DOHH2 (cell line): ENCODE results near the gene METTL22.

ENCODE experiments used
- H3F3A ChIP-seq: fragments of 200-600 bp; sonication (generic), shearing (Covaris generic); 2 replicates; pipeline ENCODE4 v1.6.0; 2016; ENCODE audit warnings: antibody characterized with exemption, mild to moderate bottlenecking; ENCODE audit not compliant: control insufficient read depth, insufficient read depth
- H3K27ac ChIP-seq: fragments of 200-600 bp; sonication (generic); 2 replicates; pipeline ENCODE4 v1.5.1; 2014; ENCODE audit warnings: low read depth, mild to moderate bottlenecking, low read length, moderate library complexity
- H3K27me3 ChIP-seq: fragments of 200-600 bp; sonication (generic); 2 replicates; pipeline ENCODE4 v1.6.1; 2014; ENCODE audit warnings: mild to moderate bottlenecking, low read length, mixed read lengths; ENCODE audit not compliant: control insufficient read depth
- H3K36me3 ChIP-seq: fragments of 200-600 bp; sonication (generic); 2 replicates; pipeline ENCODE4 v1.6.1; 2014; ENCODE audit warnings: mild to moderate bottlenecking, low read length, moderate library complexity, mixed read lengths; ENCODE audit not compliant: control insufficient read depth
- H3K4me1 ChIP-seq: fragments of 200-600 bp; sonication (generic); 2 replicates; pipeline ENCODE4 v1.6.1; 2014; ENCODE audit warnings: mild to moderate bottlenecking, low read length, mixed read lengths; ENCODE audit not compliant: control insufficient read depth
- H3K4me2 ChIP-seq: fragments of 200-600 bp; sonication (generic); 2 replicates; pipeline ENCODE4 v1.6.0; 2014; ENCODE audit warnings: mild to moderate bottlenecking, low read length, moderate library complexity
- H3K4me3 ChIP-seq: fragments of 200-600 bp; sonication (generic); 2 replicates; pipeline ENCODE4 v1.5.1; 2014; ENCODE audit warnings: mild to moderate bottlenecking, low read length, mixed read lengths
- H3K79me2 ChIP-seq: fragments of 200-600 bp; sonication (generic); 2 replicates; pipeline ENCODE4 v1.6.1; 2014; ENCODE audit warnings: mild to moderate bottlenecking, low read length, mixed read lengths; ENCODE audit not compliant: control insufficient read depth
- H3K9me2 ChIP-seq: fragments of 200-600 bp; sonication (generic); replicated peaks from 2 replicates; pipeline ENCODE4 v1.6.1; 2014; ENCODE audit warnings: mild to moderate bottlenecking, low read length, mixed read lengths; ENCODE audit not compliant: control insufficient read depth
- H3K9me3 ChIP-seq: fragments of 200-600 bp; sonication (generic); 2 replicates; pipeline ENCODE4 v1.6.1; 2014; ENCODE audit warnings: antibody characterized with exemption, low read length, mixed read lengths; ENCODE audit not compliant: control insufficient read depth, insufficient read depth
- H4K20me1 ChIP-seq: fragments of 200-600 bp; sonication (generic); 2 replicates; pipeline ENCODE4 v1.6.0; 2014; ENCODE audit warnings: low read depth, mild to moderate bottlenecking, antibody characterized with exemption, low read length, moderate library complexity; ENCODE audit not compliant: control insufficient read depth, insufficient read depth
- CTCF ChIP-seq: fragments of 200-600 bp; sonication (generic); IDR thresholded peaks from one replicate; pipeline ENCODE4 v1.5.1; 2014; ENCODE audit warnings: antibody characterized with exemption, mild to moderate bottlenecking, low read depth, low read length; ENCODE audit not compliant: poor library complexity, severe bottlenecking
- EZH2phosphoT487 ChIP-seq: fragments of 200-600 bp; sonication (generic); IDR thresholded peaks from 2 replicates; pipeline ENCODE4 v1.6.1; 2017; ENCODE audit warnings: borderline replicate concordance, mild to moderate bottlenecking, antibody characterized with exemption, low read length, moderate library complexity, mixed read lengths

METTL22 gene

GRCh38 chr16:8579559-8579958 lies 41.9 kb upstream of the METTL22 start:
- Histone ChIP-seq H3K27ac (no peak overlapping the region), H4K20me1 (no peaks in the 10 kb centered on the region), H3K4me2 (no peak overlapping the region), H3K4me3 (no peak overlapping the region), H3K79me2 (no peaks in the 10 kb centered on the region), H3K4me1 (no peaks in the 10 kb centered on the region), H3K9me2 (no peaks in the 10 kb centered on the region), H3K36me3 (no peaks in the 10 kb centered on the region), H3K27me3 (peaks cover 10% of the 10 kb centered on the region; the same call in 1 of the 2 replicates), H3F3A (no peaks in the 10 kb centered on the region), H3K9me3 (no peaks in the 10 kb centered on the region)
- no peak for TF ChIP-seq EZH2phosphoT487
- no peak for TF ChIP-seq CTCF

GRCh38 chr16:8581831-8582580 lies 39.5 kb upstream of the METTL22 start:
- Histone ChIP-seq H3F3A (no peaks in the 10 kb centered on the region), H3K9me3 (no peaks in the 10 kb centered on the region), H3K4me3 (no peak overlapping the region), H3K9me2 (no peaks in the 10 kb centered on the region), H3K4me1 (no peaks in the 10 kb centered on the region), H4K20me1 (no peaks in the 10 kb centered on the region), H3K36me3 (no peaks in the 10 kb centered on the region), H3K4me2 (no peak overlapping the region), H3K79me2 (no peaks in the 10 kb centered on the region), H3K27me3 (0 out of 2 replicates have a peak, but pooled peaks cover 7% of the 10 kb centered on the region), H3K27ac (no peak overlapping the region)
- TF ChIP-seq CTCF = no peak
- no peak for TF ChIP-seq EZH2phosphoT487

- H3K79me2 ChIP-seq = no peaks in the 10 kb centered on the region
- H3K9me2 ChIP-seq = no peaks in the 10 kb centered on the region
- no peak overlapping the region for H3K27ac ChIP-seq
- H3K4me1 ChIP-seq = no peaks in the 10 kb centered on the region
- no peaks in the 10 kb centered on the region for H3K9me3 ChIP-seq
- H3K36me3 ChIP-seq = no peaks in the 10 kb centered on the region
- H4K20me1 ChIP-seq = no peaks in the 10 kb centered on the region
- no peak overlapping the region for H3K4me2 ChIP-seq
- H3K27me3 ChIP-seq = 0 out of 2 replicates have a peak, but pooled peaks cover 7% of the 10 kb centered on the region
- no peak overlapping the region for H3K4me3 ChIP-seq
- TF ChIP-seq CTCF = no peak
- no peak for TF ChIP-seq EZH2phosphoT487
- no peaks in the 10 kb centered on the region for H3F3A ChIP-seq
Observed at GRCh38 chr16:8583199-8583598, 38.3 kb upstream of the METTL22 start.
